AG10803 (cell line): Measurements from ENCODE around the gene MYOM3.
"Not testable (repeated sequence)": the region's sequence is repeated elsewhere in the genome, so short reads cannot be mapped to it uniquely, and the experiment has no call there.

Experiments
- DNase-seq: peaks from one replicate; pipeline ENCODE4 v3.0.0; 2010; ENCODE audit warnings: low read depth
- H3K4me3 ChIP-seq: 2 replicates; pipeline ENCODE4 v1.5.1; 2011; ENCODE audit warnings: mild to moderate bottlenecking, low read length, control low read depth
- CTCF ChIP-seq: conservative IDR thresholded peaks from 2 replicates; pipeline ENCODE4 v1.5.1; 2011; ENCODE audit warnings: mild to moderate bottlenecking, low read length, control low read depth, inconsistent platforms

Gene MYOM3

GRCh38 chr1:24015221-24016210, 96.4 kb downstream of the MYOM3 start:
- DNase-seq, result peak; percentile 82
- H3K4me3 ChIP-seq, result no peak overlapping the region
- no peak for TF ChIP-seq CTCF

- H3K4me3 ChIP-seq, DNase-seq: not testable (repeated sequence)
Measured at GRCh38 chr1:24012878-24013277, 99.1 kb downstream of the MYOM3 start.

GRCh38 chr1:24010650-24011049, 101.3 kb downstream of the MYOM3 start:
- H3K4me3 ChIP-seq, result no peak overlapping the region
- no peak for DNase-seq
- no peak for TF ChIP-seq CTCF

GRCh38 chr1:24009406-24009805, 102.5 kb downstream of the MYOM3 start:
- no peak for TF ChIP-seq CTCF
- DNase-seq, result peak; percentile 37
- no peak overlapping the region for H3K4me3 ChIP-seq

GRCh38 chr1:24008574-24009184, 103.3 kb downstream of the MYOM3 start:
- peak; percentile 57 for DNase-seq
- H3K4me3 ChIP-seq, result not testable (repeated sequence)

GRCh38 chr1:24007079-24007478, 104.9 kb downstream of the MYOM3 start:
- no peak overlapping the region for H3K4me3 ChIP-seq
- TF ChIP-seq CTCF, result no peak
- no peak for DNase-seq
